NB4 (cell line): ENCODE measurements around the gene ZNF14.

Experiments
- MYC ChIP-seq: IDR thresholded peaks from 2 replicates; pipeline ENCODE4 v1.6.1; 2011; ENCODE audit warnings: low read depth, low read length
- POLR2A ChIP-seq: IDR thresholded peaks from 2 replicates; pipeline ENCODE4 v1.6.1; 2011; ENCODE audit warnings: mild to moderate bottlenecking; ENCODE audit not compliant: insufficient read length; ENCODE audit errors: extremely low read depth
- TF ChIP-seq, protein P1 (sequence below): IDR thresholded peaks from one replicate; pipeline ENCODE4 v1.5.1; 2012; ENCODE audit warnings: low read depth, low read length
- TF ChIP-seq, protein P2 (sequence below): IDR thresholded peaks from 2 replicates; pipeline ENCODE4 v1.6.1; 2011; ENCODE audit warnings: low read depth, low read length

DNA sequence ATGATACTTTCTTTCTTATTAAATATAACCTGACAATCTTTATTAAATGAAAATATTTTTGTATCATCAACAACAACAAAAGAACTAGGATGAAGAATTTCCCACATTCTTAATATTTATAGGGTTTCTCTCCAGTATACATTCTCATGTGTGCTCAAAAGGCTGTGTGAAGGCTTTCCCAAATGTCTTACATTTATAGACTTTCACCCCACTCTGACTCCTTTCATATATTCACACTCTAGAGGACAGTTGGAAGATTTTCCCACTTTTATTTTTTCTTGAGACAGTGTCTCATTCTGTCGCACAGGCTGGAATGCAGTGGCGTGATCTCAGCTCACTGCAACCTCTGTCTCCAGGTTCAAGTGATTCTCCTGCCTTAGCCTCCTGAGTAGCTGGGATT lies 22.4 kb downstream of the ZNF14 start:
- TF ChIP-seq, protein P1, sequence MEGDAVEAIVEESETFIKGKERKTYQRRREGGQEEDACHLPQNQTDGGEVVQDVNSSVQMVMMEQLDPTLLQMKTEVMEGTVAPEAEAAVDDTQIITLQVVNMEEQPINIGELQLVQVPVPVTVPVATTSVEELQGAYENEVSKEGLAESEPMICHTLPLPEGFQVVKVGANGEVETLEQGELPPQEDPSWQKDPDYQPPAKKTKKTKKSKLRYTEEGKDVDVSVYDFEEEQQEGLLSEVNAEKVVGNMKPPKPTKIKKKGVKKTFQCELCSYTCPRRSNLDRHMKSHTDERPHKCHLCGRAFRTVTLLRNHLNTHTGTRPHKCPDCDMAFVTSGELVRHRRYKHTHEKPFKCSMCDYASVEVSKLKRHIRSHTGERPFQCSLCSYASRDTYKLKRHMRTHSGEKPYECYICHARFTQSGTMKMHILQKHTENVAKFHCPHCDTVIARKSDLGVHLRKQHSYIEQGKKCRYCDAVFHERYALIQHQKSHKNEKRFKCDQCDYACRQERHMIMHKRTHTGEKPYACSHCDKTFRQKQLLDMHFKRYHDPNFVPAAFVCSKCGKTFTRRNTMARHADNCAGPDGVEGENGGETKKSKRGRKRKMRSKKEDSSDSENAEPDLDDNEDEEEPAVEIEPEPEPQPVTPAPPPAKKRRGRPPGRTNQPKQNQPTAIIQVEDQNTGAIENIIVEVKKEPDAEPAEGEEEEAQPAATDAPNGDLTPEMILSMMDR: no peak
- TF ChIP-seq, protein P2, sequence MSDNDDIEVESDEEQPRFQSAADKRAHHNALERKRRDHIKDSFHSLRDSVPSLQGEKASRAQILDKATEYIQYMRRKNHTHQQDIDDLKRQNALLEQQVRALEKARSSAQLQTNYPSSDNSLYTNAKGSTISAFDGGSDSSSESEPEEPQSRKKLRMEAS: no peak
- TF ChIP-seq POLR2A: no peak
- TF ChIP-seq MYC: no peak
